Testis (tissue), 2 donors: ENCODE measurements around the gene ANKS1B.

Source experiments
- CTCF ChIP-seq, 3 experiments: fragments of 450-650 bp in 2 of 3; fragments of 200-600 bp in 1 of 3; sonication (generic) in 1 of 3; IDR thresholded peaks; one replicate each; pipeline ENCODE4 v1.5.1; 2016 to 2019; ENCODE audit warnings: antibody characterized with exemption in 3 of 3, mild to moderate bottlenecking in 2 of 3, moderate library complexity in 1 of 3
- POLR2A ChIP-seq: fragments of 450-650 bp; IDR thresholded peaks from one replicate; pipeline ENCODE4 v1.6.1; 2017; ENCODE audit warnings: antibody characterized with exemption, mild to moderate bottlenecking, moderate library complexity

GRCh38 chr12:99984271-99985128, at the start of gene ANKS1B:
- TF ChIP-seq CTCF (IDR thresholded peaks at IDR 0.05) (no peak), POLR2A (no peak)
